Measurements from ENCODE around the gene PLPPR3. TPM values are rescaled to one million over a fixed set of nuclear protein-coding genes. Genes with fewer than 3 reads are reported as not detected.

PLPPR3 gene
- polyA plus RNA-seq (2013, experiment 1 of 2), result 56.3 TPM
- polyA plus RNA-seq (2013, experiment 2 of 2), result 54.0 TPM

- Histone ChIP-seq H4K91ac (ENCODE audit: low read depth, low read length, poor library complexity) (peak within 1 kb of the TSS; percentile 53), H3K36me3 (replicated peaks in 1 of 2; ENCODE audit: control insufficient read depth in 2 of 2, insufficient read depth in 2 of 2, low read length in 2 of 2) (peaks cover 0 to 6% of the 10 kb centered on the region in 2 donors), H3K4me2 (ENCODE audit: insufficient read depth, low read length, poor library complexity, severe bottlenecking) (peak within 1 kb of the TSS; percentile 66), H3K27me3 (ENCODE audit: control insufficient read depth in 3 of 3, insufficient read depth in 3 of 3, low read depth in 1 of 3, low read length in 3 of 3) (no peaks in the 10 kb centered on the region), H2BK5ac (ENCODE audit: low read length) (peak within 1 kb of the TSS; percentile 96), H2BK120ac (ENCODE audit: low read depth, low read length) (peak within 1 kb of the TSS; percentile 94), H2AFZ (ENCODE audit: low read length) (peak within 1 kb of the TSS; percentile 88), H3K9ac (ENCODE audit: low read depth, low read length, poor library complexity) (peak within 1 kb of the TSS; percentile 88), H2AK5ac (ENCODE audit: low read depth, low read length) (peak within 1 kb of the TSS; percentile 100), H4K8ac (ENCODE audit: low read depth, low read length) (no peak within 1 kb of the TSS), H3K9me3 (replicated peaks in 1 of 2; ENCODE audit: control insufficient read depth in 2 of 2, insufficient read depth in 1 of 2, low read depth in 1 of 2, low read length in 2 of 2) (no peaks in the 10 kb centered on the region), H2BK12ac (ENCODE audit: low read length) (peak within 1 kb of the TSS; percentile 94), H3K14ac (ENCODE audit: low read length) (peak within 1 kb of the TSS; percentile 89), H3K4ac (ENCODE audit: low read length) (peak within 1 kb of the TSS; percentile 93), H2BK15ac (ENCODE audit: low read length) (peak within 1 kb of the TSS; percentile 89), H3K18ac (ENCODE audit: low read length) (peak within 1 kb of the TSS; percentile 99), H3K23ac (ENCODE audit: low read depth, low read length, poor library complexity) (peak within 1 kb of the TSS; percentile 96), H3K4me1 (ENCODE audit: control insufficient read depth in 2 of 2, insufficient read depth in 1 of 2, low read depth in 1 of 2, low read length in 2 of 2) (peaks cover 6% of the 10 kb centered on the region in 2 donors), H3K79me1 (ENCODE audit: low read depth, low read length) (peaks cover 3% of the 10 kb centered on the region), H3K4me3 (ENCODE audit: low read length in 2 of 2) (peak within 1 kb of the TSS; percentile 72 to 98), H3K27ac (replicated peaks; ENCODE audit: low read length) (peak within 1 kb of the TSS; percentile 68)
- no CpG with 5 or more reads among the region's 86 CpGs for WGBS, 2 donors (ENCODE audit: extremely low coverage in 2 of 2, insufficient read length in 2 of 2, insufficient replicate concordance in 1 of 2)
- DNase-seq (ENCODE audit: low spot score), result peak; percentile 79
These were observed at the start of gene PLPPR3 for GRCh38 chr19:821825-822503. PLPPR3 (minus strand) TSS chr19:821955; CDS start chr19:821559, 396 bp downstream.

- Histone ChIP-seq H3K79me1 (ENCODE audit: low read depth, low read length) (peaks cover 4% of the 10 kb centered on the region), H3K27ac (replicated peaks; ENCODE audit: low read length) (no peak overlapping the region), H3K4me3 (ENCODE audit: low read length in 2 of 2) (no peak overlapping the region), H3K9ac (ENCODE audit: low read depth, low read length, poor library complexity) (no peak overlapping the region), H2AFZ (ENCODE audit: low read length) (no peak overlapping the region), H3K4ac (ENCODE audit: low read length) (no peak overlapping the region), H2BK5ac (ENCODE audit: low read length) (no peak overlapping the region), H3K23ac (ENCODE audit: low read depth, low read length, poor library complexity) (peak overlapping the region; percentile 6), H2BK12ac (ENCODE audit: low read length) (no peak overlapping the region), H3K36me3 (replicated peaks in 1 of 2; ENCODE audit: control insufficient read depth in 2 of 2, insufficient read depth in 2 of 2, low read length in 2 of 2) (peaks cover 37 to 70% of the 10 kb centered on the region in 2 donors), H4K8ac (ENCODE audit: low read depth, low read length) (no peak overlapping the region), H3K4me1 (ENCODE audit: control insufficient read depth in 2 of 2, insufficient read depth in 1 of 2, low read depth in 1 of 2, low read length in 2 of 2) (peaks cover 0 to 3% of the 10 kb centered on the region in 2 donors), H3K9me3 (replicated peaks in 1 of 2; ENCODE audit: control insufficient read depth in 2 of 2, insufficient read depth in 1 of 2, low read depth in 1 of 2, low read length in 2 of 2) (no peaks in the 10 kb centered on the region), H3K4me2 (ENCODE audit: insufficient read depth, low read length, poor library complexity, severe bottlenecking) (no peak overlapping the region), H3K18ac (ENCODE audit: low read length) (no peak overlapping the region), H2BK15ac (ENCODE audit: low read length) (no peak overlapping the region), H2BK120ac (ENCODE audit: low read depth, low read length) (no peak overlapping the region), H2AK5ac (ENCODE audit: low read depth, low read length) (no peak overlapping the region), H3K27me3 (ENCODE audit: control insufficient read depth in 3 of 3, insufficient read depth in 3 of 3, low read depth in 1 of 3, low read length in 3 of 3) (no peaks in the 10 kb centered on the region), H4K91ac (ENCODE audit: low read depth, low read length, poor library complexity) (no peak overlapping the region), H3K14ac (ENCODE audit: low read length) (no peak overlapping the region)
- DNase-seq (ENCODE audit: low spot score), result no peak
- WGBS, 2 donors (ENCODE audit: extremely low coverage in 2 of 2, insufficient read length in 2 of 2, insufficient replicate concordance in 1 of 2), result no CpG with 5 or more reads among the region's 28 CpGs
These were observed 49.2 kb upstream of the PLPPR3 start for GRCh38 chr19:870963-871401.

GRCh38 chr19:870314-870713, 48.6 kb upstream of the PLPPR3 start:
- H3K9me3 ChIP-seq (replicated peaks in 1 of 2; ENCODE audit: control insufficient read depth in 2 of 2, insufficient read depth in 1 of 2, low read depth in 1 of 2, low read length in 2 of 2), result no peaks in the 10 kb centered on the region
- H4K91ac ChIP-seq (ENCODE audit: low read depth, low read length, poor library complexity), result no peak overlapping the region
- H3K36me3 ChIP-seq (replicated peaks in 1 of 2; ENCODE audit: control insufficient read depth in 2 of 2, insufficient read depth in 2 of 2, low read length in 2 of 2), result peaks cover 31 to 63% of the 10 kb centered on the region in 2 donors
- H3K4ac ChIP-seq (ENCODE audit: low read length), result no peak overlapping the region
- peaks cover 0 to 3% of the 10 kb centered on the region in 2 donors for H3K4me1 ChIP-seq (ENCODE audit: control insufficient read depth in 2 of 2, insufficient read depth in 1 of 2, low read depth in 1 of 2, low read length in 2 of 2)
- H2AFZ ChIP-seq (ENCODE audit: low read length), result no peak overlapping the region
- H3K18ac ChIP-seq (ENCODE audit: low read length), result no peak overlapping the region
- H2BK5ac ChIP-seq (ENCODE audit: low read length), result no peak overlapping the region
- no peak overlapping the region for H2BK12ac ChIP-seq (ENCODE audit: low read length)
- H3K27me3 ChIP-seq (ENCODE audit: control insufficient read depth in 3 of 3, insufficient read depth in 3 of 3, low read depth in 1 of 3, low read length in 3 of 3), result no peaks in the 10 kb centered on the region
- no peak overlapping the region for H3K23ac ChIP-seq (ENCODE audit: low read depth, low read length, poor library complexity)
- H3K27ac ChIP-seq (replicated peaks; ENCODE audit: low read length), result no peak overlapping the region
- no peak overlapping the region for H3K14ac ChIP-seq (ENCODE audit: low read length)
- H2AK5ac ChIP-seq (ENCODE audit: low read depth, low read length), result no peak overlapping the region
- H2BK120ac ChIP-seq (ENCODE audit: low read depth, low read length), result no peak overlapping the region
- no peak overlapping the region for H3K4me3 ChIP-seq (ENCODE audit: low read length in 2 of 2)
- peaks cover 4% of the 10 kb centered on the region for H3K79me1 ChIP-seq (ENCODE audit: low read depth, low read length)
- no peak overlapping the region for H3K9ac ChIP-seq (ENCODE audit: low read depth, low read length, poor library complexity)
- no peak for DNase-seq (ENCODE audit: low spot score)
- no peak overlapping the region for H2BK15ac ChIP-seq (ENCODE audit: low read length)
- H4K8ac ChIP-seq (ENCODE audit: low read depth, low read length), result no peak overlapping the region
- H3K4me2 ChIP-seq (ENCODE audit: insufficient read depth, low read length, poor library complexity, severe bottlenecking), result no peak overlapping the region
- no CpG with 5 or more reads among the region's 8 CpGs for WGBS, 2 donors (ENCODE audit: extremely low coverage in 2 of 2, insufficient read length in 2 of 2, insufficient replicate concordance in 1 of 2)

- no peaks in the 10 kb centered on the region for H3K9me3 ChIP-seq (replicated peaks in 1 of 2; ENCODE audit: control insufficient read depth in 2 of 2, insufficient read depth in 1 of 2, low read depth in 1 of 2, low read length in 2 of 2)
- H2BK15ac ChIP-seq (ENCODE audit: low read length), result no peak overlapping the region
- peaks cover 0 to 5% of the 10 kb centered on the region in 2 donors for H3K4me1 ChIP-seq (ENCODE audit: control insufficient read depth in 2 of 2, insufficient read depth in 1 of 2, low read depth in 1 of 2, low read length in 2 of 2)
- no peak overlapping the region for H3K9ac ChIP-seq (ENCODE audit: low read depth, low read length, poor library complexity)
- no peak for DNase-seq (ENCODE audit: low spot score)
- no CpG with 5 or more reads among the region's 29 CpGs for WGBS, 2 donors (ENCODE audit: extremely low coverage in 2 of 2, insufficient read length in 2 of 2, insufficient replicate concordance in 1 of 2)
- no peak overlapping the region for H4K8ac ChIP-seq (ENCODE audit: low read depth, low read length)
- H4K91ac ChIP-seq (ENCODE audit: low read depth, low read length, poor library complexity), result no peak overlapping the region
- H2AFZ ChIP-seq (ENCODE audit: low read length), result no peak overlapping the region
- H2BK5ac ChIP-seq (ENCODE audit: low read length), result no peak overlapping the region
- H3K79me1 ChIP-seq (ENCODE audit: low read depth, low read length), result peaks cover 4% of the 10 kb centered on the region
- H3K4ac ChIP-seq (ENCODE audit: low read length), result no peak overlapping the region
- no peak overlapping the region for H3K4me3 ChIP-seq (ENCODE audit: low read length in 2 of 2)
- H2AK5ac ChIP-seq (ENCODE audit: low read depth, low read length), result no peak overlapping the region
- no peak overlapping the region for H2BK120ac ChIP-seq (ENCODE audit: low read depth, low read length)
- H3K23ac ChIP-seq (ENCODE audit: low read depth, low read length, poor library complexity), result peak overlapping the region; percentile 68
- no peak overlapping the region for H3K14ac ChIP-seq (ENCODE audit: low read length)
- no peak overlapping the region for H3K27ac ChIP-seq (replicated peaks; ENCODE audit: low read length)
- no peaks in the 10 kb centered on the region for H3K27me3 ChIP-seq (ENCODE audit: control insufficient read depth in 3 of 3, insufficient read depth in 3 of 3, low read depth in 1 of 3, low read length in 3 of 3)
- H3K18ac ChIP-seq (ENCODE audit: low read length), result no peak overlapping the region
- peaks cover 28 to 58% of the 10 kb centered on the region in 2 donors for H3K36me3 ChIP-seq (replicated peaks in 1 of 2; ENCODE audit: control insufficient read depth in 2 of 2, insufficient read depth in 2 of 2, low read length in 2 of 2)
- no peak overlapping the region for H2BK12ac ChIP-seq (ENCODE audit: low read length)
- H3K4me2 ChIP-seq (ENCODE audit: insufficient read depth, low read length, poor library complexity, severe bottlenecking), result no peak overlapping the region
These were observed 47.8 kb upstream of the PLPPR3 start for GRCh38 chr19:869245-870177.

All from neuronal stem cell (in vitro differentiated cells).